K562 (cell line): Measurements from ENCODE around the gene CLCN4. TPM values are rescaled to one million over a fixed set of nuclear protein-coding genes. Genes with fewer than 3 reads are reported as not detected.

Experiments used
- ATAC-seq: fragments of 200-7000 bp; cut with Tn5 transposase; 3 replicates; pipeline ENCODE4 v1.9.1; 2020; ENCODE audit warnings: moderate library complexity
- BruUV-seq: library from RNA; stranded (reverse); fragments of 400-500 nt; replicated peaks from 2 replicates; lab custom pipeline; 2021; lab: Mats Ljungman, UMichigan
- CTCF ChIA-PET: fragments of 300-600 bp; formaldehyde crosslinking; extraction: SDS; loops from one replicate; lab custom pipeline; 2021; ENCODE audit warnings: low intra/inter-chr PET ratio; lab: Yijun Ruan, JAX
- POLR2A ChIA-PET: fragments of 300-600, 350-650 bp; sonication (Branson Sonifier 250); formaldehyde crosslinking; extraction: SDS; loops from one replicate; lab custom pipeline; 2021; ENCODE audit warnings: antibody characterized with exemption, inconsistent platforms; lab: Yijun Ruan, JAX
- DNase-seq, 4 experiments: peaks; one replicate each; pipeline versions ENCODE4 v3.0.0 to v3.0.0-alpha.2; 2011 to 2018; ENCODE audit warnings: low spot score in 3 of 4, mixed read lengths in 3 of 4; ENCODE audit errors: extremely low read depth in 1 of 4
- FAIRE-seq: peaks from 2 replicates; lab custom pipeline; 2011; peaks lifted over from hg19 to GRCh38; lab: Jason Lieb, UNC
- H2AFZ ChIP-seq: 2 replicates; pipeline ENCODE4 v1.6.0; 2011; ENCODE audit warnings: low read depth, low read length, control low read depth, inconsistent platforms
- H3K27ac ChIP-seq: fragments of 200-600 bp; 3 replicates; pipeline ENCODE4 v1.8.0; 2011; ENCODE audit warnings: low read depth, mild to moderate bottlenecking, control low read depth, inconsistent platforms, low read length, moderate library complexity, mixed read lengths; ENCODE audit errors: extremely low read depth
- H3K27me3 ChIP-seq, 2 experiments: fragments of 300-600 bp in 1 of 2; 2 replicates in 1 of 2; 3 replicates in 1 of 2; pipeline versions ENCODE4 v1.6.0 to v1.8.0; 2011; ENCODE audit warnings: inconsistent platforms in 2 of 2, low read length in 2 of 2, mild to moderate bottlenecking in 1 of 2, mixed read lengths in 1 of 2, moderate library complexity in 1 of 2; ENCODE audit not compliant: control insufficient read depth in 2 of 2, insufficient read depth in 2 of 2
- H3K36me3 ChIP-seq: fragments of 300-600 bp; 3 replicates; pipeline ENCODE4 v1.8.0; 2011; ENCODE audit warnings: mild to moderate bottlenecking, low read length, inconsistent platforms; ENCODE audit not compliant: control insufficient read depth, insufficient read depth
- H3K4me1 ChIP-seq, 2 experiments: fragments of 200-600 bp in 1 of 2; replicated peaks in 1 of 2; 2 replicates in 1 of 2; 3 replicates in 1 of 2; pipeline versions ENCODE4 v1.5.1 to v1.8.0; 2011; ENCODE audit warnings: inconsistent platforms in 2 of 2, low read length in 2 of 2, mild to moderate bottlenecking in 1 of 2, mixed read lengths in 1 of 2, moderate library complexity in 1 of 2; ENCODE audit not compliant: control insufficient read depth in 2 of 2, insufficient read depth in 2 of 2
- H3K4me2 ChIP-seq: 2 replicates; pipeline ENCODE4 v1.6.1; 2011; ENCODE audit warnings: low read length, control low read depth, inconsistent platforms, mixed read lengths; ENCODE audit not compliant: insufficient read depth
- H3K4me3 ChIP-seq: fragments of 200-600 bp; sonication (generic), shearing (Covaris generic); 2 replicates; pipeline ENCODE4 v1.5.1; 2016; ENCODE audit warnings: control low read depth, inconsistent platforms
- H3K79me2 ChIP-seq: fragments of 200-600 bp; 3 replicates; pipeline ENCODE4 v1.8.0; 2011; ENCODE audit warnings: low read length, inconsistent platforms; ENCODE audit not compliant: control insufficient read depth, insufficient read depth
- H3K9ac ChIP-seq, 2 experiments: 2 replicates each; pipeline versions ENCODE4 v1.6.0 to v1.6.1; 2011; ENCODE audit warnings: low read depth in 2 of 2, low read length in 2 of 2, control low read depth in 1 of 2, inconsistent platforms in 1 of 2, mild to moderate bottlenecking in 1 of 2, mixed read lengths in 1 of 2; ENCODE audit not compliant: insufficient read depth in 1 of 2
- H3K9me1 ChIP-seq: one replicate; pipeline ENCODE4 v1.6.0; 2011; ENCODE audit warnings: inconsistent platforms, mild to moderate bottlenecking, low read length, moderate library complexity; ENCODE audit not compliant: control insufficient read depth, insufficient read depth
- H3K9me3 ChIP-seq: replicated peaks from 2 replicates; pipeline ENCODE4 v1.5.1; 2011; ENCODE audit warnings: low read depth, low read length, inconsistent platforms; ENCODE audit not compliant: control insufficient read depth, insufficient read depth
- H4K20me1 ChIP-seq: replicated peaks from 2 replicates; pipeline ENCODE4 v1.6.1; 2011; ENCODE audit warnings: low read length, inconsistent platforms, mixed read lengths; ENCODE audit not compliant: control insufficient read depth, insufficient read depth
- ARID1B ChIP-seq: fragments of 450-650 bp; IDR thresholded peaks from 2 replicates; pipeline ENCODE4 v1.6.1; 2016; ENCODE audit warnings: antibody characterized with exemption, mild to moderate bottlenecking, inconsistent platforms
- HNRNPH1 ChIP-seq: fragments of 200-400 bp; formaldehyde crosslinking; optimal IDR thresholded peaks from 2 replicates; pipeline ENCODE3; 2017; ENCODE audit warnings: low read depth, mild to moderate bottlenecking, low read length, moderate library complexity
- RBM17 ChIP-seq: fragments of 200-400 bp; formaldehyde crosslinking; IDR thresholded peaks from 2 replicates; pipeline ENCODE4 v1.6.1; 2017; ENCODE audit warnings: low read depth, mild to moderate bottlenecking, low read length, borderline replicate concordance
- SMAD4 ChIP-seq: fragments of 250-450 bp; sonication (Bioruptor Pico); conservative IDR thresholded peaks from 2 replicates; pipeline ENCODE4 v1.8.0; 2021; ENCODE audit warnings: inconsistent platforms, mild to moderate bottlenecking, moderate library complexity
- ZNF134 ChIP-seq: fragments of 250-450 bp; sonication (Bioruptor Pico); conservative IDR thresholded peaks from 2 replicates; pipeline ENCODE4 v1.4.0; 2020
- ZNF239 ChIP-seq: fragments of 250-450 bp; sonication (Bioruptor Pico); IDR thresholded peaks from 2 replicates; pipeline ENCODE4 v1.4.0; 2020; ENCODE audit warnings: mild to moderate bottlenecking
- ZNF668 ChIP-seq: fragments of 250-450 bp; sonication (Bioruptor Pico); IDR thresholded peaks from 2 replicates; pipeline ENCODE4 v1.8.0; 2022; ENCODE audit warnings: mild to moderate bottlenecking, inconsistent platforms
- WGBS: fragments of 100-300 bp; shearing (Covaris generic); methylation state at CpG from one replicate; pipeline ENCODE4 v1.1.6; 2016; ENCODE audit warnings: low coverage, mixed read lengths; ENCODE audit not compliant: insufficient coverage; ENCODE audit errors: missing lambda C conversion rate; 5-methylcytosine and 5-hydroxymethylcytosine counted together
- in situ Hi-C: fragments of 300-500 bp; cut with MboI; formaldehyde crosslinking; loops from 4 replicates; pipeline ENCODE4 v1.15.0; 2018; ENCODE audit warnings: inconsistent platforms, mixed read lengths
- intact Hi-C: fragments of 100-400 bp; cut with micrococcal nuclease; formaldehyde crosslinking; loops from 2 replicates; pipeline ENCODE4 v1.14.2; 2022
- polyA plus RNA-seq, 8 experiments: library from polyadenylated mRNA; depleted of rRNA in 4 of 8; stranded (reverse) in 5 of 8; unstranded in 3 of 8; fragments of >200 nt; fragmentation: Nextera tagmentation in 2 of 8; fragmentation: Illumina TruSeq in 1 of 8; extraction: Ambion mirVana in 2 of 8; extraction: Trizol in 1 of 8; gene quantifications; 2 replicates each; pipeline versions ENCODE4 v1.2.1 to v1.2.3, GENCODE V29; 2011 to 2014; ENCODE audit warnings: inconsistent platforms in 1 of 8, missing spikeins in 1 of 8
- total RNA-seq, 7 experiments: library from RNA; depleted of rRNA in 6 of 7; stranded (reverse); fragments of >200 nt in 6 of 7; fragmentation: Illumina TruSeq in 2 of 7; extraction: Trizol in 2 of 7; gene quantifications; 2 replicates each; pipeline versions ENCODE4 v1.2.1 to v1.2.3, GENCODE V29; 2011 to 2021; ENCODE audit warnings: low replicate concordance in 1 of 7
- TF ChIP-seq, protein P1 (sequence below): fragments of 450-650 bp; formaldehyde crosslinking; IDR thresholded peaks from 2 replicates; pipeline ENCODE4 v1.4.0; 2020; ENCODE audit warnings: mild to moderate bottlenecking
- TF ChIP-seq, protein P2 (sequence below): fragments of 450-650 bp; formaldehyde crosslinking; IDR thresholded peaks from 2 replicates; pipeline ENCODE4 v1.4.0; 2022; ENCODE audit warnings: missing genetic modification characterization
- TF ChIP-seq, protein P3 (sequence below), 3 experiments: fragments of 200-800 bp in 1 of 3; sonication (Bioruptor generic) in 1 of 3; sonication (generic) in 1 of 3; formaldehyde crosslinking in 1 of 3; IDR thresholded peaks; 2 replicates each; pipeline versions ENCODE4 v1.6.1 to v1.8.0; 2016 to 2022; ENCODE audit warnings: mild to moderate bottlenecking in 2 of 3, missing compliant biosample characterization in 2 of 3, missing genetic modification characterization in 2 of 3, missing genetic modification reagents in 1 of 3
- TF ChIP-seq, protein P4 (sequence below): fragments of 450-650 bp; formaldehyde crosslinking; IDR thresholded peaks from 2 replicates; pipeline ENCODE4 v1.4.0; 2022; ENCODE audit warnings: missing genetic modification characterization
- TF ChIP-seq, protein P5 (sequence below), 2 experiments: IDR thresholded peaks in 1 of 2; conservative IDR thresholded peaks in 1 of 2; 2 replicates each; pipeline ENCODE4 v1.6.1; 2016; ENCODE audit warnings: low read depth in 2 of 2, mild to moderate bottlenecking in 1 of 2, missing compliant biosample characterization in 1 of 2, missing genetic modification characterization in 1 of 2, moderate library complexity in 1 of 2

CLCN4 gene
- total and polyA plus RNA-seq, 9 of the 15 experiments (the other 6 are each of a cell fraction or from before 2014, with no cell fraction given): 0.03 to 0.24 (median 0.10) TPM; not detected in 1

DNA sequence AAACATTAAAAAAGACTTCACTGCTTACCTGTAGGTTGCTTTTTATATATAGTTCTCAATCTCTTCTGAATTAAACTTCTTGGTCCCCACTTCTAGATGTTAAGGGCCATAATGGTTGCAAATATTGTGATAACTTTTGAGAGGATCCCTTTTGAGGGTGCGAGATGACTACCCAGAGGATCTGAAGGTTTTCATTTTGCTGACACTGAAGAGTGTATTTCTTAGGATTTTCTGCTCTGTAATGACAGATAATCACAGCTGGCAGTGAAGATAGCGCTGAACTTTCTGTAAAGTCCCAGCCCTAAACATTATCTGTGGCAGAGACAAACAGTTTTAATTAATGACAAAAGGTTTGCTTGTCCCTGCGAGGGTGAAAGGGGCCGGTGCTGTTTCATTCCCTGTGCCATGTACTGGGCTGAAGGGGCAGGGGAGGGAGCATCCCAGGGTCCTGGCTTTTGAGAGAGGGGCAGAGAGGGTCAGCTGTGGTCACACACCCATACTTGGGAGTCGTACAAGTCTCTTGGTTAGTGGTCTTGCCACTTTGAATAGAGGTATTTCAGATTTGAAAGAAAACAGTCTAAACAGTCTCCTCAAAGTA, 22.2 kb downstream of the CLCN4 start:
- ATAC-seq (peak; percentile 90), DNase-seq (peak; percentile 26 to 71 (median 46)), FAIRE-seq (peak; percentile 87)
- intact Hi-C loops: loop anchor here (2.0 kb wide), 1 partner anchor 20 kb away; no protein-coding TSS in a partner anchor
- Histone ChIP-seq H3K36me3 (no peaks in the 10 kb centered on the region), H3K4me3 (no peak overlapping the region), H3K79me2 (no peaks in the 10 kb centered on the region), H3K9me3 (no peaks in the 10 kb centered on the region), H2AFZ (peak overlapping the region; percentile 41; the same call in 1 of the 2 replicates), H3K9ac (peak overlapping the region in 1 of 2 experiments; percentile 44; a peak in 1 of 4 replicates), H3K4me1 (peaks cover 20 to 47% of the 10 kb centered on the region in 2 experiments), H3K27me3 (no peaks in the 10 kb centered on the region; a peak in 1 of 5 replicates), H3K27ac (peak overlapping the region; percentile 48), H3K9me1 (no peaks in the 10 kb centered on the region), H4K20me1 (no peaks in the 10 kb centered on the region), H3K4me2 (peak overlapping the region; percentile 40)
- CTCF ChIA-PET: interaction anchor here (0.8 kb wide), 1 partner anchor 60 kb away, joined by 4 read pairs; no protein-coding TSS in a partner anchor
- POLR2A ChIA-PET: interaction anchor here (1.4 kb wide), 1 partner anchor 12 kb away, joined by 3 read pairs; no protein-coding TSS in a partner anchor
- in situ Hi-C loops: loop anchor here (10.0 to 25.0 kb wide), 3 partner anchors 946 to 1583 kb away; partner anchors contain the start of gene MSL3
- BruUV-seq: no TSS peak
- 2% methylated on average over 4 of the region's 5 CpGs for WGBS
- TF ChIP-seq, protein P1, sequence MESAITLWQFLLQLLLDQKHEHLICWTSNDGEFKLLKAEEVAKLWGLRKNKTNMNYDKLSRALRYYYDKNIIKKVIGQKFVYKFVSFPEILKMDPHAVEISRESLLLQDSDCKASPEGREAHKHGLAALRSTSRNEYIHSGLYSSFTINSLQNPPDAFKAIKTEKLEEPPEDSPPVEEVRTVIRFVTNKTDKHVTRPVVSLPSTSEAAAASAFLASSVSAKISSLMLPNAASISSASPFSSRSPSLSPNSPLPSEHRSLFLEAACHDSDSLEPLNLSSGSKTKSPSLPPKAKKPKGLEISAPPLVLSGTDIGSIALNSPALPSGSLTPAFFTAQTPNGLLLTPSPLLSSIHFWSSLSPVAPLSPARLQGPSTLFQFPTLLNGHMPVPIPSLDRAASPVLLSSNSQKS (CRISPR knock-in tag): no peak
- TF ChIP-seq ZNF239 (CRISPR knock-in tag): no peak
- peak; percentile 97 for TF ChIP-seq ARID1B
- no peak for TF ChIP-seq ZNF134
- TF ChIP-seq, protein P2, sequence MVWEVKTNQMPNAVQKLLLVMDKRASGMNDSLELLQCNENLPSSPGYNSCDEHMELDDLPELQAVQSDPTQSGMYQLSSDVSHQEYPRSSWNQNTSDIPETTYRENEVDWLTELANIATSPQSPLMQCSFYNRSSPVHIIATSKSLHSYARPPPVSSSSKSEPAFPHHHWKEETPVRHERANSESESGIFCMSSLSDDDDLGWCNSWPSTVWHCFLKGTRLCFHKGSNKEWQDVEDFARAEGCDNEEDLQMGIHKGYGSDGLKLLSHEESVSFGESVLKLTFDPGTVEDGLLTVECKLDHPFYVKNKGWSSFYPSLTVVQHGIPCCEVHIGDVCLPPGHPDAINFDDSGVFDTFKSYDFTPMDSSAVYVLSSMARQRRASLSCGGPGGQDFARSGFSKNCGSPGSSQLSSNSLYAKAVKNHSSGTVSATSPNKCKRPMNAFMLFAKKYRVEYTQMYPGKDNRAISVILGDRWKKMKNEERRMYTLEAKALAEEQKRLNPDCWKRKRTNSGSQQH (CRISPR knock-in tag): no peak
- TF ChIP-seq SMAD4 (CRISPR knock-in tag): 0 out of 2 replicates have a peak, but pooled peaks have one; percentile 28
- TF ChIP-seq, protein P3, sequence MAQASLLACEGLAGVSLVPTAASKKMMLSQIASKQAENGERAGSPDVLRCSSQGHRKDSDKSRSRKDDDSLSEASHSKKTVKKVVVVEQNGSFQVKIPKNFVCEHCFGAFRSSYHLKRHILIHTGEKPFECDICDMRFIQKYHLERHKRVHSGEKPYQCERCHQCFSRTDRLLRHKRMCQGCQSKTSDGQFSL (CRISPR knock-in tag; IDR thresholded peaks at IDR 0.05): no peak
- TF ChIP-seq, protein P3 (tag; IDR thresholded peaks at IDR 0.05): no peak
- no peak for TF ChIP-seq HNRNPH1
- TF ChIP-seq, protein P4, sequence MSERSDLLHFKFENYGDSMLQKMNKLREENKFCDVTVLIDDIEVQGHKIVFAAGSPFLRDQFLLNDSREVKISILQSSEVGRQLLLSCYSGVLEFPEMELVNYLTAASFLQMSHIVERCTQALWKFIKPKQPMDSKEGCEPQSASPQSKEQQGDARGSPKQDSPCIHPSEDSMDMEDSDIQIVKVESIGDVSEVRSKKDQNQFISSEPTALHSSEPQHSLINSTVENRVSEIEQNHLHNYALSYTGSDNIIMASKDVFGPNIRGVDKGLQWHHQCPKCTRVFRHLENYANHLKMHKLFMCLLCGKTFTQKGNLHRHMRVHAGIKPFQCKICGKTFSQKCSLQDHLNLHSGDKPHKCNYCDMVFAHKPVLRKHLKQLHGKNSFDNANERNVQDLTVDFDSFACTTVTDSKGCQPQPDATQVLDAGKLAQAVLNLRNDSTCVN (CRISPR knock-in tag): no peak
- TF ChIP-seq, protein P5, sequence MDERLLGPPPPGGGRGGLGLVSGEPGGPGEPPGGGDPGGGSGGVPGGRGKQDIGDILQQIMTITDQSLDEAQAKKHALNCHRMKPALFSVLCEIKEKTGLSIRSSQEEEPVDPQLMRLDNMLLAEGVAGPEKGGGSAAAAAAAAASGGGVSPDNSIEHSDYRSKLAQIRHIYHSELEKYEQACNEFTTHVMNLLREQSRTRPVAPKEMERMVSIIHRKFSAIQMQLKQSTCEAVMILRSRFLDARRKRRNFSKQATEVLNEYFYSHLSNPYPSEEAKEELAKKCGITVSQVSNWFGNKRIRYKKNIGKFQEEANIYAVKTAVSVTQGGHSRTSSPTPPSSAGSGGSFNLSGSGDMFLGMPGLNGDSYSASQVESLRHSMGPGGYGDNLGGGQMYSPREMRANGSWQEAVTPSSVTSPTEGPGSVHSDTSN (CRISPR knock-in tag; IDR thresholded peaks at IDR 0.05; ENCODE audit: low read depth): no peak
- TF ChIP-seq, protein P5 (tag; conservative IDR thresholded peaks at IDR 0.05; ENCODE audit: low read depth): peak; percentile 97
- TF ChIP-seq RBM17: no peak
- no peak for TF ChIP-seq ZNF668 (CRISPR knock-in tag)
